GM18505 (cell line): Measurements from ENCODE around the gene KIF3C.

ENCODE experiments used
- ATAC-seq: cut with Tn5 transposase; IDR thresholded peaks from one replicate; pipeline ENCODE4 v1.9.1; 2021; ENCODE audit not compliant: unreplicated experiment
- POLR2A ChIP-seq: IDR thresholded peaks from 4 replicates; pipeline ENCODE4 v1.6.1; 2011; ENCODE audit warnings: borderline replicate concordance; ENCODE audit not compliant: insufficient read depth, insufficient read length; ENCODE audit errors: extremely low read depth

The KIF3C gene

GRCh38 chr2:25877431-25878360 lies 104.6 kb downstream of the KIF3C start:
- peak; percentile 31 for ATAC-seq
- no peak for TF ChIP-seq POLR2A
